ENCODE results near the gene NELFE.

Gene NELFE

DNA sequence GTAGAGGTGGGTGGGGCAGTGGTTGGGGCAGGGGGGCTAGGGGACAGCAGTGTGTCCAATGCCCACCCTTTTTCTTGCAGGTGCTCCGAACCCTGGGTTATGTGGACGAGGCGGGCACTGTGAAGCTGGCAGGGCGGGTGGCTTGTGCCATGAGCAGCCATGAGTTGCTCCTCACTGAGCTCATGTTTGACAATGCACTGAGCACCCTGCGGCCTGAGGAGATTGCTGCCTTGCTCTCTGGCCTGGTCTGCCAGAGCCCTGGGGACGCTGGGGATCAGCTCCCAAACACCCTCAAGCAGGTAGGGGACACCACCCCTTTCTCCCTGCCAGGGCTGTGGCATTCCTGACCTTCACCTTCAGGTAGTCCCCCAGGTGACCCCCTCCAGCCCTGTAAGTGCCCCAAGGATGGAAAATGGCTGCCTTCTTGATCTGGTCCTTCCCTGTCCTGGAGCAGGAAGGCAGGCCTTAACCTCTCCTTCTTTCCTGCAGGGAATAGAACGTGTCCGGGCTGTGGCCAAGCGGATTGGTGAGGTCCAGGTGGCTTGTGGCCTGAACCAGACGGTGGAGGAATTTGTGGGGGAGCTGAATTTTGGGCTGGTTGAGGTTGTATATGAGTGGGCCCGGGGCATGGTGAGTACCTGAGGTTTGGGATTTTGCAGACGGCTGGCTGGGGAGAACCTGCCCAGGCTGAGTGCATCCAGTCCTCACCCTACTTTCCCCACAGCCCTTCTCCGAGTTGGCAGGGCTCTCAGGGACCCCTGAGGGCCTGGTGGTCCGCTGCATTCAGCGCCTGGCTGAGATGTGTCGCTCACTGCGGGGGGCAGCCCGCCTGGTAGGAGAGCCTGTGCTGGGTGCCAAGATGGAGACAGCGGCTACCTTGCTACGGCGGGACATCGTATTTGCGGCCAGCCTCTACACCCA is 10.3 kb upstream of the NELFE start:
- no peaks in the 10 kb centered on the region for H3K27me3 Mint-ChIP-seq (ENCODE audit: low read depth, poor library complexity)
- TF ChIP-seq, protein P1, sequence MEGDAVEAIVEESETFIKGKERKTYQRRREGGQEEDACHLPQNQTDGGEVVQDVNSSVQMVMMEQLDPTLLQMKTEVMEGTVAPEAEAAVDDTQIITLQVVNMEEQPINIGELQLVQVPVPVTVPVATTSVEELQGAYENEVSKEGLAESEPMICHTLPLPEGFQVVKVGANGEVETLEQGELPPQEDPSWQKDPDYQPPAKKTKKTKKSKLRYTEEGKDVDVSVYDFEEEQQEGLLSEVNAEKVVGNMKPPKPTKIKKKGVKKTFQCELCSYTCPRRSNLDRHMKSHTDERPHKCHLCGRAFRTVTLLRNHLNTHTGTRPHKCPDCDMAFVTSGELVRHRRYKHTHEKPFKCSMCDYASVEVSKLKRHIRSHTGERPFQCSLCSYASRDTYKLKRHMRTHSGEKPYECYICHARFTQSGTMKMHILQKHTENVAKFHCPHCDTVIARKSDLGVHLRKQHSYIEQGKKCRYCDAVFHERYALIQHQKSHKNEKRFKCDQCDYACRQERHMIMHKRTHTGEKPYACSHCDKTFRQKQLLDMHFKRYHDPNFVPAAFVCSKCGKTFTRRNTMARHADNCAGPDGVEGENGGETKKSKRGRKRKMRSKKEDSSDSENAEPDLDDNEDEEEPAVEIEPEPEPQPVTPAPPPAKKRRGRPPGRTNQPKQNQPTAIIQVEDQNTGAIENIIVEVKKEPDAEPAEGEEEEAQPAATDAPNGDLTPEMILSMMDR (IDR thresholded peaks at IDR 0.05): no peak
- DNase-seq: no peak
- peaks cover 35% of the 10 kb centered on the region for H3K4me1 Mint-ChIP-seq
- peaks cover 2% of the 10 kb centered on the region for H3K9me3 Mint-ChIP-seq
- peaks cover 36% of the 10 kb centered on the region for H3K36me3 Mint-ChIP-seq (ENCODE audit: low read depth)
- H3K27ac Mint-ChIP-seq: peak overlapping the region; percentile 36
- H3K4me3 Mint-ChIP-seq: no peak overlapping the region

DNA sequence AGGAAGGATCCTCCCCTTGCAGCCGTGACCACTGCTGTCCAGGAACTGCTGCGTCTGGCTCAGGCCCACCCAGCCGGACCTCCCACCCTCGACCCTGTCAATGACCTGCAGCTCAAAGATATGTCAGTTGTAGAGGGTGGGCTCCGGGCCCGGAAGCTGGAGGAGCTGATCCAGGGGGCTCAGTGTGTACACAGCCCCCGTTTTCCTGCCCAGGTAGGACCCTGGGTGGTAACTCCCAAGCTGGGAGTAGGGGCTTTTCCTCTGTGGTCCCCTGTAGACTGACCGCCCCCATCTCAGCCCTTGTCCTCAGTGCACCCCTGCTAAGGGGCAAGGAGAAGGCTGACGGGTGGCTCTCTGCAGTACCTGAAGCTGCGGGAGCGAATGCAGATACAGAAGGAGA is 9.6 kb upstream of the NELFE start:
- Mint-ChIP-seq H3K27ac (no peak overlapping the region), H3K4me1 (peaks cover 29% of the 10 kb centered on the region), H3K36me3 (ENCODE audit: low read depth) (peaks cover 33% of the 10 kb centered on the region), H3K4me3 (no peak overlapping the region), H3K9me3 (no peaks in the 10 kb centered on the region), H3K27me3 (ENCODE audit: low read depth, poor library complexity) (no peaks in the 10 kb centered on the region)
- TF ChIP-seq, protein P1 (IDR thresholded peaks at IDR 0.05): no peak
- no peak for DNase-seq

DNA sequence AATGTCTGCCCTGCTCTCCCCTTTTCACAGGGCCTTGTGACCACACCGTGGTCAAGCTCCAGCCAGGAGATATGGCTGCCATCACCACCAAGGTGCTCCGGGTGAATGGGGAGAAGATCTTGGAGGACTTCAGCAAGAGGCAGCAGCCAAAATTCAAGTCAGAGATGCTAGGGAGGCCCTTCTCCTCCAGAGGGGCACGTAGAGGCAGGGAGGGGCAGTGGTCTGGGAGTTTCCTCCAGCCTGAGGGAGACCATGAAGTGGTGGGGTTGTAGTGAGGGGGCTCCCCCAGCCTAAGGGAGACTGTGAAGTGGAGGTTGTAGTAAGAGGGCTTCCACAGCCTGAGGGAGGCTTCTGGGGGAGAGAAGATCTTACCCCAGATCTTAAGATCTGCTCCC is 9.2 kb upstream of the NELFE start:
- H3K4me3 Mint-ChIP-seq: no peak overlapping the region
- TF ChIP-seq, protein P1 (IDR thresholded peaks at IDR 0.05): no peak
- peaks cover 31% of the 10 kb centered on the region for H3K36me3 Mint-ChIP-seq (ENCODE audit: low read depth)
- H3K27ac Mint-ChIP-seq: peak overlapping the region; percentile 71
- H3K4me1 Mint-ChIP-seq: peaks cover 25% of the 10 kb centered on the region
- H3K27me3 Mint-ChIP-seq (ENCODE audit: low read depth, poor library complexity): no peaks in the 10 kb centered on the region
- no peak for DNase-seq
- no peaks in the 10 kb centered on the region for H3K9me3 Mint-ChIP-seq

DNA sequence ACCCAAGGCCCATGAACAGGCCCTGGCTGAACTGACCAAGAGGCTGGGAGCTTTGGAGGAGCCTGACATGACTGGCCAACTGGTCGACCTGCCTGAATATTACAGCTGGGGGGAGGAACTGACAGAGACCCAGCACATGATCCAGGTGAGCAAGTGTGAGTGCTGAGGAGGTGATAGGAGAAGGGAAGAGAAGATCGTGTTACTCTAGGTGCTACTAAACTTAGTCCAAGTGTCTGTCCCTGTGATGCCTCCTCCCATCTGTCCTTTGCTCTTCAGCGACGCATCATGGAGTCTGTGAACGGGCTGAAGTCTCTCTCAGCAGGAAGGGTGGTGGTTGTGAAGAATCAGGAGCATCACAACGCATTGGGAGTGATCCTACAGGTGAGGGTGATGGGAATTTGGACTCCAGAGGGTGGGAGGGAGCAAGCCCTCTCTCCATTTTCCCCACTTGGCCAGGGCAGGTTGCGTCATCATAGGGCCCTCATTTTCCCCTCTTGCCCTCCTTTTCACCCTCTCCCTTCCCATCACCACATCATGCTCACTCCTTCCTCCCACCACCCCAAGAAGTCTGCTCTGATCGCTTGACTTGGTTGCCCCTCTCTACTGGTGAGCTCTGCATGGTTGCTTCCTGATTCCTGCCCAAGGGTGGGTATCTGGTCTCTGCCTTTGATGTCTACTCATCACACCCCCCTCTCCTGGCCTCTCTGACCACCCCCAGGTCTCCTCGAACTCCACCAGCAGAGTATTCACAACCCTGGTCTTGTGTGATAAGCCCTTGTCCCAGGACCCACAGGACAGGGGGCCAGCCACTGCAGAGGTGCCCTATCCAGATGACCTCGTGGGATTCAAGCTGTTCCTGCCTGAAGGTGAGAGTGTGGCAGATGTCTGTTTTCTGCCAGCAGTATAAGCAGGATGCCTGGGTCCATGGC is 8.5 kb upstream of the NELFE start:
- Mint-ChIP-seq H3K9me3 (no peaks in the 10 kb centered on the region), H3K4me3 (no peak overlapping the region), H3K27ac (no peak overlapping the region), H3K4me1 (peaks cover 20% of the 10 kb centered on the region), H3K36me3 (ENCODE audit: low read depth) (peaks cover 35% of the 10 kb centered on the region), H3K27me3 (ENCODE audit: low read depth, poor library complexity) (no peaks in the 10 kb centered on the region)
- DNase-seq: no peak
- TF ChIP-seq, protein P1 (IDR thresholded peaks at IDR 0.05): no peak

DNA sequence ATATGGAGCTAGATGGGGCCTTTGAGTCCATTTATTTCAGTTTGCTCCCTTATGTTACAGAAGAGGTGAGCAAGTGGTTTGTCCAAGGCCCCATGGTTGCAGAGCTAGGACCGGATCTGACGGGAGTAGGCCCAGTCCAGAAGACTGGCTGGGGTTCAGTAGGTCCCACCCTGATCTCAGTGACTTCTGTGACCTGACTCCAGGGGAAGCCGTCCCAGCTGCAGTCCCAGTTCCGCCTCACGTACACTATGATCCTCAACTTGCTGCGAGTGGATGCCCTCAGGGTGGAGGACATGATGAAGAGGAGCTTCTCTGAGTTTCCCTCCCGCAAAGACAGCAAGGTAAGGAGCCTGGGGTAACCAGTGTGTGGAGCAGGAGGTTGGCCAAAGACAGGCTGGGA is 7.7 kb upstream of the NELFE start:
- peaks cover 43% of the 10 kb centered on the region for H3K36me3 Mint-ChIP-seq (ENCODE audit: low read depth)
- no peak for DNase-seq
- H3K27me3 Mint-ChIP-seq (ENCODE audit: low read depth, poor library complexity): no peaks in the 10 kb centered on the region
- no peak overlapping the region for H3K4me3 Mint-ChIP-seq
- TF ChIP-seq, protein P1 (IDR thresholded peaks at IDR 0.05): no peak
- H3K9me3 Mint-ChIP-seq: no peaks in the 10 kb centered on the region
- peaks cover 15% of the 10 kb centered on the region for H3K4me1 Mint-ChIP-seq
- H3K27ac Mint-ChIP-seq: no peak overlapping the region
